Measurements from ENCODE around the gene LGALS9. TPM values are rescaled to one million over a fixed set of nuclear protein-coding genes. Genes with fewer than 3 reads are reported as not detected.
"Not testable (repeated sequence)": the region's sequence is repeated elsewhere in the genome, so short reads cannot be mapped to it uniquely, and the experiment has no call there.

The LGALS9 gene
- polyA plus RNA-seq, 3 donors, result 149 to 581 (median 149) TPM

GRCh38 chr17:27646232-27646631 is 15.2 kb downstream of the LGALS9 start:
- intact Hi-C loops (cut with micrococcal nuclease), result no loop called here
- H3K9me3 Mint-ChIP-seq, result no peaks in the 10 kb centered on the region
- peak overlapping the region in 2 of 7 donors; percentile 40 to 63 for H3K27ac Mint-ChIP-seq

GRCh38 chr17:27647765-27648164 is 16.8 kb downstream of the LGALS9 start:
- intact Hi-C loops (cut with micrococcal nuclease), result no loop called here
- no peak overlapping the region for H3K9ac ChIP-seq (ENCODE audit: insufficient read depth, low read length, poor library complexity, severe bottlenecking)
- H3K27ac Mint-ChIP-seq, result no peak overlapping the region
- H3K4me1 Mint-ChIP-seq, result no peaks in the 10 kb centered on the region
- no peaks in the 10 kb centered on the region for H3K4me1 ChIP-seq (ENCODE audit: control insufficient read depth in 1 of 2, insufficient read depth in 2 of 2, low read length in 2 of 2)
- H3K4me3 ChIP-seq (replicated peaks in 1 of 3; ENCODE audit: low read depth in 2 of 3, low read length in 3 of 3), result no peak overlapping the region
- no peak overlapping the region for H2AFZ ChIP-seq (ENCODE audit: insufficient read depth, low read depth, low read length, poor library complexity, severe bottlenecking)
- H3K27ac ChIP-seq (ENCODE audit: low read depth in 1 of 2, low read length in 2 of 2), result peak overlapping the region in 1 of 2 donors; percentile 28
- WGBS (ENCODE audit: insufficient coverage), result 90% methylated on average over 2 of the region's 9 CpGs
- H3K27me3 Mint-ChIP-seq (ENCODE audit: low read depth in 3 of 3), result peaks cover 0 to 4% (median 2%) of the 10 kb centered on the region in 3 donors
- peaks cover 55 to 67% of the 10 kb centered on the region in 2 donors for H3K36me3 ChIP-seq (replicated peaks in 1 of 2; ENCODE audit: control insufficient read depth in 1 of 2, insufficient read depth in 2 of 2, low read length in 2 of 2)
- no peaks in the 10 kb centered on the region for H3K9me3 Mint-ChIP-seq
- H4K20me1 ChIP-seq (ENCODE audit: insufficient read depth, low read length), result peaks cover 51% of the 10 kb centered on the region
- TF ChIP-seq CTCF (IDR thresholded peaks at IDR 0.05), result no peak
- no peak overlapping the region for H3K4me2 ChIP-seq (replicated peaks; ENCODE audit: extremely low read depth, low read length, poor library complexity, severe bottlenecking)
- H3K36me3 Mint-ChIP-seq, result peaks cover 59% of the 10 kb centered on the region in 2 donors
- H3K79me2 ChIP-seq (ENCODE audit: insufficient read depth, low read length), result no peaks in the 10 kb centered on the region
- H3K9me3 ChIP-seq (replicated peaks in 1 of 2; ENCODE audit: control insufficient read depth in 1 of 2, insufficient read depth in 1 of 2, low read length in 2 of 2), result no peaks in the 10 kb centered on the region
- no peak for DNase-seq
- H3K27me3 ChIP-seq (ENCODE audit: control insufficient read depth in 2 of 2, insufficient read depth in 2 of 2, low read length in 2 of 2), result no peaks in the 10 kb centered on the region
- no peak overlapping the region for H3K4me3 Mint-ChIP-seq

More at GRCh38 chr17:27646232-27646631, 15.2 kb downstream of the LGALS9 start:
- 95% methylated on average over 5 of the region's 13 CpGs for WGBS (ENCODE audit: insufficient coverage)
- Histone ChIP-seq H2AFZ (ENCODE audit: insufficient read depth, low read depth, low read length, poor library complexity, severe bottlenecking) (no peak overlapping the region), H3K4me2 (replicated peaks; ENCODE audit: extremely low read depth, low read length, poor library complexity, severe bottlenecking) (no peak overlapping the region), H3K79me2 (ENCODE audit: insufficient read depth, low read length) (no peaks in the 10 kb centered on the region), H3K27ac (ENCODE audit: low read depth in 1 of 2, low read length in 2 of 2) (no peak overlapping the region), H3K9ac (ENCODE audit: insufficient read depth, low read length, poor library complexity, severe bottlenecking) (no peak overlapping the region), H3K4me1 (ENCODE audit: control insufficient read depth in 1 of 2, insufficient read depth in 2 of 2, low read length in 2 of 2) (no peaks in the 10 kb centered on the region), H3K4me3 (replicated peaks in 1 of 3; ENCODE audit: low read depth in 2 of 3, low read length in 3 of 3) (no peak overlapping the region), H3K27me3 (ENCODE audit: control insufficient read depth in 2 of 2, insufficient read depth in 2 of 2, low read length in 2 of 2) (no peaks in the 10 kb centered on the region), H3K9me3 (replicated peaks in 1 of 2; ENCODE audit: control insufficient read depth in 1 of 2, insufficient read depth in 1 of 2, low read length in 2 of 2) (no peaks in the 10 kb centered on the region), H3K36me3 (replicated peaks in 1 of 2; ENCODE audit: control insufficient read depth in 1 of 2, insufficient read depth in 2 of 2, low read length in 2 of 2) (peaks cover 69 to 82% of the 10 kb centered on the region in 2 donors), H4K20me1 (ENCODE audit: insufficient read depth, low read length) (peaks cover 59% of the 10 kb centered on the region)
- Mint-ChIP-seq H3K4me1 (no peaks in the 10 kb centered on the region), H3K36me3 (peaks cover 72 to 73% of the 10 kb centered on the region in 2 donors), H3K4me3 (no peak overlapping the region), H3K27me3 (ENCODE audit: low read depth in 3 of 3) (peaks cover 0 to 4% (median 0%) of the 10 kb centered on the region in 3 donors)
- no peak for DNase-seq
- no peak for TF ChIP-seq CTCF (IDR thresholded peaks at IDR 0.05)

GRCh38 chr17:27649111-27649571 is 18.2 kb downstream of the LGALS9 start:
- WGBS (ENCODE audit: insufficient coverage), result 93% methylated on average over 4 of the region's 5 CpGs
- H3K27ac ChIP-seq (ENCODE audit: low read depth in 1 of 2, low read length in 2 of 2); DNase-seq; H3K9me3 Mint-ChIP-seq; H3K27me3 Mint-ChIP-seq (ENCODE audit: low read depth in 3 of 3); H3K4me2 ChIP-seq (replicated peaks; ENCODE audit: extremely low read depth, low read length, poor library complexity, severe bottlenecking); H3K4me3 ChIP-seq (replicated peaks in 1 of 3; ENCODE audit: low read depth in 2 of 3, low read length in 3 of 3); H3K9ac ChIP-seq (ENCODE audit: insufficient read depth, low read length, poor library complexity, severe bottlenecking); H3K4me3 Mint-ChIP-seq; H3K27me3 ChIP-seq (ENCODE audit: control insufficient read depth in 2 of 2, insufficient read depth in 2 of 2, low read length in 2 of 2); H3K4me1 Mint-ChIP-seq; H3K9me3 ChIP-seq (replicated peaks in 1 of 2; ENCODE audit: control insufficient read depth in 1 of 2, insufficient read depth in 1 of 2, low read length in 2 of 2); H3K4me1 ChIP-seq (ENCODE audit: control insufficient read depth in 1 of 2, insufficient read depth in 2 of 2, low read length in 2 of 2); H3K79me2 ChIP-seq (ENCODE audit: insufficient read depth, low read length); intact Hi-C loops (cut with micrococcal nuclease); H2AFZ ChIP-seq (ENCODE audit: insufficient read depth, low read depth, low read length, poor library complexity, severe bottlenecking): not testable (repeated sequence)
- Mint-ChIP-seq H3K27ac (peak overlapping the region in 3 of 7 donors; percentile 40 to 83 (median 54)), H3K36me3 (peaks cover 47 to 48% of the 10 kb centered on the region in 2 donors)
- Histone ChIP-seq H4K20me1 (ENCODE audit: insufficient read depth, low read length) (peaks cover 44% of the 10 kb centered on the region), H3K36me3 (replicated peaks in 1 of 2; ENCODE audit: control insufficient read depth in 1 of 2, insufficient read depth in 2 of 2, low read length in 2 of 2) (peaks cover 43 to 54% of the 10 kb centered on the region in 2 donors)

Measured in CD14-positive monocyte (primary cell).